Activated T-cell treated with anti-CD3 and anti-CD28 coated beads, Interleukin-2, amount 50 U/mL, for 1 hour (primary cell): ENCODE results near the gene EIF3L.

ENCODE experiments used
- DNase-seq: peaks from one replicate; pipeline ENCODE4 v3.0.0-alpha.2; 2020

The EIF3L gene

GRCh38 chr22:37817705-37818408 is 31.4 kb upstream of the EIF3L start:
- peak; percentile 87 for DNase-seq

- peak; percentile 70 for DNase-seq
These were observed 30.7 kb upstream of the EIF3L start for GRCh38 chr22:37818409-37819104.

GRCh38 chr22:37819105-37819433 is 30.1 kb upstream of the EIF3L start:
- DNase-seq: no peak

- no peak for DNase-seq
These were observed 28.9 kb upstream of the EIF3L start for GRCh38 chr22:37820350-37820749.

- no peak for DNase-seq
These were observed 27.0 kb upstream of the EIF3L start for GRCh38 chr22:37822079-37822833.

- DNase-seq: no peak
These were observed 25.9 kb upstream of the EIF3L start, which contains the start of gene GALR3 for GRCh38 chr22:37823134-37823985. TSS of gene GALR3 (plus strand) at chr22:37823382. CDS start at chr22:37823407, 25 bp downstream.

GRCh38 chr22:37824674-37825641 is 24.3 kb upstream of the EIF3L start:
- DNase-seq: no peak

GRCh38 chr22:37827056-37827455 is 22.2 kb upstream of the EIF3L start:
- DNase-seq: no peak

GRCh38 chr22:37830093-37830842 is 19.0 kb upstream of the EIF3L start:
- DNase-seq: no peak

- DNase-seq: no peak
These were observed 17.7 kb upstream of the EIF3L start for GRCh38 chr22:37831472-37831871.

- no peak for DNase-seq
These were observed 17.0 kb upstream of the EIF3L start for GRCh38 chr22:37832022-37832857.

GRCh38 chr22:37842015-37842793 is 7.0 kb upstream of the EIF3L start:
- DNase-seq: no peak

GRCh38 chr22:37843741-37844089 is 5.5 kb upstream of the EIF3L start:
- no peak for DNase-seq

GRCh38 chr22:37844904-37845329 is 4.3 kb upstream of the EIF3L start:
- DNase-seq: no peak

GRCh38 chr22:37846433-37846832 is 2.8 kb upstream of the EIF3L start:
- no peak for DNase-seq

- DNase-seq: no peak
These were observed 581 bp upstream of the EIF3L start for GRCh38 chr22:37848587-37849088.

- no peak for DNase-seq
These were observed 1.6 kb downstream of the EIF3L start for GRCh38 chr22:37850801-37851200.

GRCh38 chr22:37852418-37852817 is 3.2 kb downstream of the EIF3L start:
- no peak for DNase-seq

- DNase-seq: no peak
These were observed 5.7 kb downstream of the EIF3L start for GRCh38 chr22:37854946-37855345.
